Neuron (in vitro differentiated cells): ENCODE results near the gene ZAP70.
A peak's percentile ranks its signal among the peaks of the same experiment; 100 is the strongest.
"Not testable (repeated sequence)": the region's sequence is repeated elsewhere in the genome, so short reads cannot be mapped to it uniquely, and the experiment has no call there.

Experiments used
- H2AFZ ChIP-seq: one replicate; pipeline ENCODE4 v1.6.1; 2013; ENCODE audit warnings: low read depth, mild to moderate bottlenecking, inconsistent platforms, low read length, moderate library complexity
- H3K27me3 ChIP-seq: one replicate; pipeline ENCODE4 v1.6.1; 2013; ENCODE audit warnings: low read length; ENCODE audit not compliant: insufficient read depth
- H3K36me3 ChIP-seq: one replicate; pipeline ENCODE4 v1.6.1; 2013; ENCODE audit warnings: low read length; ENCODE audit not compliant: insufficient read depth
- H3K4me1 ChIP-seq: one replicate; pipeline ENCODE4 v1.6.1; 2013; ENCODE audit warnings: low read length; ENCODE audit not compliant: insufficient read depth
- H3K4me3 ChIP-seq: 2 replicates; pipeline ENCODE4 v1.5.1; 2013; ENCODE audit warnings: mild to moderate bottlenecking, low read length, moderate library complexity
- H3K9me3 ChIP-seq: one replicate; pipeline ENCODE4 v1.6.1; 2013; ENCODE audit warnings: low read length

ZAP70 gene

DNA sequence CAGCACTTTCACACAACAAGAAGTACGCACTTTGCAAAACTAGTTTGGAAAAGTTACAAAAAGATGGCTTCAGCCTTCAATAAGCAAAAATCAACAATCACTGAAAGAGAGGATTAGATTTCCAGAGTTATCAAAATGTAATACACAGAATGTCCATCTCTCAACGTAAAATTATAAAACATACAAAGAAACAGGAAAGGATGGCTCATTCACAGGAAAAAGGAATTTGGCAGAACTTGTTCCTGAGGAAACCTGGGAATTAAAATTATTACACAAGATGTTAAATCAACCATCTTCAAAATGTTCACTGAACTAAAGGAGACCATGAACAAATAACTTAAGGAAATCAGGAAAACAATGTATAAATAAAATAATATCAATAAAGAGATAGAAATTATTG, 35.9 kb upstream of the ZAP70 start:
- H3K36me3 ChIP-seq, result no peaks in the 10 kb centered on the region
- no peak overlapping the region for H3K4me3 ChIP-seq
- H3K4me1 ChIP-seq, result no peaks in the 10 kb centered on the region
- H3K27me3 ChIP-seq, result no peaks in the 10 kb centered on the region
- H3K9me3 ChIP-seq, result peaks cover 2% of the 10 kb centered on the region
- no peak overlapping the region for H2AFZ ChIP-seq

- H3K4me3 ChIP-seq, result no peak overlapping the region
- H2AFZ ChIP-seq, result no peak overlapping the region
- no peaks in the 10 kb centered on the region for H3K27me3 ChIP-seq
Observed at GRCh38 chr2:97678298-97678697, 35.1 kb upstream of the ZAP70 start.

DNA sequence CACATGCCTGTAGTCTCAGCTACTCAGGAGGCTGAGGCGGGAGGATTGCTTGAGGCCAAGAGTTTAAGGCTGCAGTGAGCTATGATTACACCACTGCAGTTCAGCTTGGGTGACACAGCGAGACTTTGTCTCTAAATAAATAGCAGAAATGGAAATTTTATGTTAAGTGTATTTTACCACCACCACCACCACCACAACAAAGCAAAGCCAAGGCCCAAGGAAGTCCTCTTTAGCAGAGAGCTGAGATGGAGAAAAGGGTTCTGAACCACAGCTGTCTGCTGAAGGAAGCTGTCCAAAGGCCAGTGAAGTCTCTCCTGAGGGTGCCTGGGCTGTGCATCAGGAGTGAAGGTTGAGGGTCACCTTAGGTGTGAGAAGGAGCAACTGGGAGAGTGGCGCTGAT, 26.1 kb upstream of the ZAP70 start:
- not testable (repeated sequence) for H3K36me3 ChIP-seq, H3K4me3 ChIP-seq, H3K9me3 ChIP-seq, H3K27me3 ChIP-seq, H2AFZ ChIP-seq, H3K4me1 ChIP-seq

More at GRCh38 chr2:97678298-97678697, 35.1 kb upstream of the ZAP70 start:
- H3K36me3 ChIP-seq, result no peaks in the 10 kb centered on the region
- H3K4me1 ChIP-seq, result no peaks in the 10 kb centered on the region
- peaks cover 2% of the 10 kb centered on the region for H3K9me3 ChIP-seq

DNA sequence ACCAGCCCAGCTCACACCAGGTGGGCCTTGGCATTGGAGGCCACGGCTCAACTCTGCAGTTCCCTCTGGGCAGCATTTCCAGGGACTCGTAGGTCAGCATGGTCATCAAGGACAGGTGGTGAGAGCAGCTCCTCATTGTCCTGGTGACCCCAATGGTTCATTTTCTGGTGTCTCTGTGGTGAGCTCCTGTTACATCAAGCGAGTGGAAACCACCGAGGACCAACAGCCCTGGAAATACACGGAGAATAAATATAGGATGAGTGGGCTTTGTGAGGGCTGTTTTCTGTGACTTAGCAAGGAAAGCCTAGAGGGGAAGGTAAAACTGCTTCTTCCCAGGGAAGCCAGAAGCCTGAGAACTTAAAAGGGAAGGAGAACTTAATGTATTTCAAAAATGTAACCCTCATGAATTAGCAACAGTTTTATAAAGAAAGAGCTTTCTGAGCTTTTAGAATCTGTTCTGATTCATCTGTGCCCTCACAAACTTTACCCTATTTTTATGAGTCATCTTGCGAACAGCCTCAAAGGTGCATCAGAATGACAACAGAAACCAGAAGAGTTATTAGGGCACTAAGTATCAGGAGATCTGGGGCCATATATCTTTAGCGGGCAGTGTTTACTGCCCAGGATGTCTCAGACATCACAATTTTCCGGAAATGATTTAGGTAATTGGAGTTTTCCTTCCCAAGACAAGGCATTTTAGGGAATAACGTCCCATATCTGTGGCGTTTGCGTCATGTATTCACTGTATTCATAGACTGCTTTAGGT, 25.1 kb upstream of the ZAP70 start:
- Histone ChIP-seq H3K27me3 (no peaks in the 10 kb centered on the region), H3K36me3 (no peaks in the 10 kb centered on the region), H2AFZ (no peak overlapping the region), H3K9me3 (no peaks in the 10 kb centered on the region), H3K4me3 (no peak overlapping the region), H3K4me1 (no peaks in the 10 kb centered on the region)

DNA sequence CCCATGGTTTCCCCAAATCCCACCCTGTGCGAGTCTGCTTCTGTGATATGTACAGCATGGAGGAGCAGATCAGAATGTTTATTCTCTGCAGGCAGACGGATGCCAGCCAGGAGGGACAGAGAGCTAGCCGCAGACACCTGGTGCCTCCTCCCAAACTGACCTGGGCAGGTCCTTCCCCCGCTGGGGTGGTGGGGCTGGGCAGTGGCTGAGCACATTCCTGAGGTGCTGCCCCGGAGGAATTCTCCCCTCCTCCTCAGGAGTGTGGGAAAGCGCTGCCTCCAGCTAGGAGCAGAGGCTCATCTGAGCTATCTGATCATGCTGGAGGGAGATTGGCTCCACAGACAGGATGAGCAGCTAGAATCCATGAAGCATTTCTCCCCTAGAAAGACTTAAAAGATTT, 22.2 kb upstream of the ZAP70 start:
- Histone ChIP-seq H2AFZ (no peak overlapping the region), H3K9me3 (no peaks in the 10 kb centered on the region), H3K4me1 (no peaks in the 10 kb centered on the region), H3K36me3 (no peaks in the 10 kb centered on the region), H3K4me3 (no peak overlapping the region), H3K27me3 (no peaks in the 10 kb centered on the region)

GRCh38 chr2:97693476-97693875, 19.9 kb upstream of the ZAP70 start:
- Histone ChIP-seq H3K27me3 (no peaks in the 10 kb centered on the region), H2AFZ (no peak overlapping the region), H3K4me3 (no peak overlapping the region), H3K4me1 (no peaks in the 10 kb centered on the region), H3K36me3 (no peaks in the 10 kb centered on the region), H3K9me3 (no peaks in the 10 kb centered on the region)

DNA sequence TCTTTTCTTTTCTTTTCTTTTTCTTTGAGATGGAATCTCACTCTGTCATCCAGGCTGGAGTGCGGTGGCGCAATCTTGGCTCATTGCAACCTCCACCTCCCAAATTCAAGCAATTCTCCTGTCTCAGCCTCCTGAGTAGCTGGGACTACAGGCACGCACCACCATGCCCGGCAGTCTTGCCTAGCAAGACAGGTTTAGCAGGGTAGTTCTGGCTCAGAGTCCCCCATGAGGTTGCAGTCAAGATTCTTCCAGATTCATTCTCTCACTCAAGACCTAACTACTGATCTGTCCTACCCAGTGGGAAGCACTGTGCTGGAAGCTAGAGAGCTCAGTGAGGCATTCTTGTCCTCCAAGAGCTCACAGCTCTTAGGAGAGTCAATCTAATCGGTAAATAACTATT, 17.6 kb upstream of the ZAP70 start:
- Histone ChIP-seq H3K4me3 (no peak overlapping the region), H3K4me1 (no peaks in the 10 kb centered on the region), H3K36me3 (no peaks in the 10 kb centered on the region), H2AFZ (no peak overlapping the region), H3K9me3 (no peaks in the 10 kb centered on the region), H3K27me3 (no peaks in the 10 kb centered on the region)

- no peaks in the 10 kb centered on the region for H3K36me3 ChIP-seq
- H3K4me1 ChIP-seq, result no peaks in the 10 kb centered on the region
- H3K4me3 ChIP-seq, result no peak overlapping the region
- H2AFZ ChIP-seq, result no peak overlapping the region
- no peaks in the 10 kb centered on the region for H3K9me3 ChIP-seq
- H3K27me3 ChIP-seq, result no peaks in the 10 kb centered on the region
Observed at GRCh38 chr2:97697252-97698235, 15.8 kb upstream of the ZAP70 start.

DNA sequence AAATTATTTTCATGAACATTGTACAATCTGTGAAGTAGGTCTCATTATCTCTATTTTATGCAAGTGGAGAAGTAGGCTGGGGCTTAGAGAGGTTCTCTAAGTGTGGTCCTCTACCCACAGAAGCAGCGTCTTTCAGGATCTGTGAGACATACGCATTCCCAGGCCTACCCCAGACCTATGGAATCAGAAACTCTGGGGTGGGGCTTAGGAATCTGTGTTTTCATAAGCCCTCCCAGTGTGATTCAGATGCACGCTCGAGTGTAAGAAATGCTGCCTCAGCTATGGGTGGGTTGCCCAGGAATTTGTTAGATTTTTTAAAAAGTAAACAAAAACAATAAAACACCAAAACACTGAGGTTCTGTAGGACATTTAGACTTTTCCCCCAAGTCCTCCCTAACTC, 14.8 kb upstream of the ZAP70 start:
- Histone ChIP-seq H3K4me3 (no peak overlapping the region), H3K36me3 (no peaks in the 10 kb centered on the region), H3K4me1 (no peaks in the 10 kb centered on the region), H2AFZ (no peak overlapping the region), H3K27me3 (no peaks in the 10 kb centered on the region), H3K9me3 (no peaks in the 10 kb centered on the region)

GRCh38 chr2:97699765-97700444, 13.5 kb upstream of the ZAP70 start:
- Histone ChIP-seq H3K4me1 (no peaks in the 10 kb centered on the region), H2AFZ (peak overlapping the region; percentile 8), H3K27me3 (no peaks in the 10 kb centered on the region), H3K9me3 (no peaks in the 10 kb centered on the region), H3K36me3 (no peaks in the 10 kb centered on the region), H3K4me3 (no peak overlapping the region)

GRCh38 chr2:97701186-97701585, 12.2 kb upstream of the ZAP70 start:
- H2AFZ ChIP-seq, result no peak overlapping the region
- H3K4me1 ChIP-seq, result no peaks in the 10 kb centered on the region
- no peaks in the 10 kb centered on the region for H3K9me3 ChIP-seq
- H3K27me3 ChIP-seq, result no peaks in the 10 kb centered on the region
- no peak overlapping the region for H3K4me3 ChIP-seq
- no peaks in the 10 kb centered on the region for H3K36me3 ChIP-seq

GRCh38 chr2:97701851-97702465, 11.4 kb upstream of the ZAP70 start:
- Histone ChIP-seq H3K9me3 (no peaks in the 10 kb centered on the region), H3K4me1 (no peaks in the 10 kb centered on the region), H3K27me3 (no peaks in the 10 kb centered on the region), H2AFZ (no peak overlapping the region), H3K4me3 (no peak overlapping the region), H3K36me3 (no peaks in the 10 kb centered on the region)
